Left cardiac atrium (tissue), 4 donors: Measurements from ENCODE around the gene SYNE2. TPM values are rescaled to one million over a fixed set of nuclear protein-coding genes. Genes with fewer than 3 reads are reported as not detected.

ENCODE experiments used
- ATAC-seq, 2 donors: fragments of 200-7000 bp; cut with Tn5 transposase; one replicate each; pipeline ENCODE4 v1.9.1; 2020; ENCODE audit warnings: mild to moderate bottlenecking in 2 of 2, moderate library complexity in 2 of 2
- DNase-seq: peaks from one replicate; pipeline ENCODE4 v3.0.0-alpha.2; 2020
- intact Hi-C, 2 donors: fragments of 100-400 bp; cut with DNase I; formaldehyde crosslinking; loops; one replicate each; pipeline versions ENCODE4 v1.14.1 to v1.15.1; 2022 to 2023
- total RNA-seq, 2 donors: library from RNA; stranded (reverse); fragmentation: NEBNext Ultra II Directional; extraction: Animal tissue kit (Norgen Biotek cat#: 25700); gene quantifications; one replicate each; pipeline ENCODE4 v1.2.1, GENCODE V29; 2021
- donor health status: DM: no; HTN: yes; CAD: no.
- donor health status: DM: no; HTN: yes; CAD: no; lungs with severe emphysema.
- donor health status: DM: yes; HTN: yes; CAD: no.
- donor health status: Dilated cardiomyopathy.

The SYNE2 gene
- total RNA-seq, 2 donors from 2014 or later = 96.3 to 173 TPM

- ATAC-seq (no peak), DNase-seq (no peak)
- intact Hi-C loops = no loop called here
Measured at GRCh38 chr14:64049616-64050381, 197.0 kb downstream of the SYNE2 start.

DNA sequence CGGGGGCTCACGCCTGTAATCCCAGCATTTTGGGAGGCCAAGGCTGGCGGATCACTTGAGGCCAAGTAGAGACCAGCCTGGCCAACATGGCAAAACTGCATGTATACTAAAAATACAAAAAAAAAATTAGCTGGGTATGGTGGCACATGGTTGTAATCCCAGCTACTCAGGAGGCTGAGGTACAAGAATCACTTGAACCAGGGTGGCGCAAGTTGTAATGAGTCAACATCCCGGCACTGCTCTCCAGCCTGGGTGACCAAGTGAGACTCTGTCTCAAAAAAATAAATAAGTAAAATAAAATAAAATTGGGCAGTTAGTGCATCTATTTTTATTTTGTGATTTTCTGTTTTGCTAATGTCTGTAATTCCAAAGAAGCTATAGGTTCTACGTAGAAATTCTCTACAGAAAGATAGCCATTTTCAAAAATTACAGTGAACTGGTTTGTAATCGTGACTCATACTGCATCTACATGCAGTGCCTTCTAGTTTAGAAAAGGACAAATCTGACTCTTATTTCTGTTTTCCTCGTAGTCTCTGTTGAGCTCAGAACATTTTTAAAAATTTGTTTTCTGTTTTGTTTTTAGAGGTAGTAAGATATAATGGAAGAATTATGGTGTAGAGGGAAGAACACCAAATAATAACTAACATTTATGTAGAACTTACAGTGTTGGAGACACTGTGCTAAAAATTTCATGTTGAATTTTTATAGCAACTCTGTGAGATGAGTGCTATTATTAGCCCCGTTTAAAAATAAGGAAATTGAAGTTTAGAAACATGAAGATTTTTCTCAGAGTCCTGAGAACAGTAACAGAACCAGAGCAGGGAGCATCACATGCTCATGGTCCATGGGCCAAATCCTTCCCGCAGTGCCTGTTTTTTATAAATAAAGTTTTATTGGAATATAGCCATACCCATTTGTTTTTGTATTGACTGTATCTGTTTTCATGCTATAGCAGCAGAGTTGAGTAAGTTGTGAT is 201.2 kb downstream of the SYNE2 start:
- ATAC-seq = no peak
- DNase-seq = no peak
- intact Hi-C loops = no loop called here

- ATAC-seq (no peak), DNase-seq (no peak)
- intact Hi-C loops = no loop called here
Measured at GRCh38 chr14:64059454-64060198, 206.8 kb downstream of the SYNE2 start.

DNA sequence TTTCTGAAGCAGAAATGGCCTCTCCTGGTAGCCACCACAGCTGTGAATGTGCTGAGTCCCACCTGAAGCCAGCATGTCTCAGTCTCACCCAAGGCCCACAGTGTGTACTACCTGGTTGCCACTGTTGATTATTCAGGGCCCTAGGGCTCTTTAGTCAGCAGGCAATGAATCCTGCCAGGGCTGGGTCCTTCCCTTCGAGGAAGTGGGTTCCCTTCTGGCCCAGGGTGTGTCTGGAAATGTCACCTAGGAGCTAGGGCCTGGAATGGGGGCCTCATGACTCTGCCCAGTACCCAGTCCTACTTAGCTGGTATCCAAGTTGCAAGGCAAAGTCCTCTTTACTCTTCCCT is 207.4 kb downstream of the SYNE2 start:
- no peak for ATAC-seq
- intact Hi-C loops = no loop called here
- no peak for DNase-seq

GRCh38 chr14:64060648-64061096 is 207.9 kb downstream of the SYNE2 start:
- DNase-seq (no peak), ATAC-seq (peak in 1 of 2 donors; percentile 41)
- intact Hi-C loops = no loop called here

- DNase-seq (no peak), ATAC-seq (no peak)
- intact Hi-C loops = no loop called here
Measured at GRCh38 chr14:64061115-64061514, 208.3 kb downstream of the SYNE2 start.

- no peak for ATAC-seq
- no peak for DNase-seq
- intact Hi-C loops = no loop called here
Measured at GRCh38 chr14:64061706-64062105, 208.9 kb downstream of the SYNE2 start.

- no peak for DNase-seq
- no peak for ATAC-seq
- intact Hi-C loops = no loop called here
Measured at GRCh38 chr14:64062381-64063115, 209.7 kb downstream of the SYNE2 start.

DNA sequence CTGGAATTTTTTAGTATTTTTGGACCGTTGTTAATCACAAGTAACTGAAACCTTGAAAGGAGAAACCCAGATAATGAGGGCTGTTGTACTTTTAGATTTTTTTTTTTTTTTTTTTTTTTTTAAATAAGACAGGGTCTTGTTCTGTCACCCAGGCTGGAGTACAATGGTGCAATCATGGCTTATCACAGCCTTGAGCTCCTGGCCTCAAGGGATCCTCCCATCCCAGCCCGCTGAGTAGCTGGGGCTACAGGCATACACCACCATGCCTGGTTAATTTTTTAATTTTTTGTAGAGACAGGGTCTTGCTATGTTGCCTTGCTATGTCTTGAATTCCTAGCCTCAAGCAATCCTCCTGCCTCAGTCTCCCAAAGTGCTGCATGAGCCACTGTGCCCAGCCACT is 211.6 kb downstream of the SYNE2 start:
- intact Hi-C loops = no loop called here
- DNase-seq (no peak), ATAC-seq (no peak)

DNA sequence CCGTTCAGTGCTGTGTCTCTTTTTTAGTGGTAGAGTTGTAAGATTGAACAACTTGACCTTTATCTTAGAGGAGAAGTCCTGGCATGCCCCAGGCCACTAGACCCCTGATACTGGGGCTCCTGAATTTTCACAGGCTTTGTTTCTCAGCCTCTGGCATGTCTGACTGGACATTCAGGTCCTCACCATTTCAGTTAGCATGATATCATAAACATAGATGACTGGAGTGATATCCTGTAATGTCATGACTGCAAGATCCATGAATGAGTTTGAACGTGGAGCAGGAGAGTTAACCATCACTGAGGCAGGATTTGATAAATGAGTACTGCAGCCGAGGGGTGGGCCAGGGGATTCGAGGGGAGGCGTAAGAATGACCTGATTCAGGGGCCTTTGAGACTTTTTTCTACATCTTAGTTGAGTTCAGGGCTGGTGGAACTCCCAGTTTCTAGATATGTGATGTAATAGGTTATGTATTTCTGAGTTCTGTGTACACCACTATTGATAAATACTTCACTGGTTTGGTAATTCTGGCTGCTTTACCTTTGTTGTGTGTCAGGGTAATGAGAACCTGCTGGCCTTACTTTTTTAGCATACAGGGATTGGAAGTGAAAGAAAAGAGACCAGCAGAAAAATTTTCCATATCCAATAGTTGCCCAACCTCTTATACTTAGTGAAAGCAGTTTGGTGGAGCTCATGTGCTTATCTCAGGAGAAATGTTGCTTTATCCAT is 217.0 kb downstream of the SYNE2 start:
- intact Hi-C loops = no loop called here
- ATAC-seq = no peak
- DNase-seq = no peak

- intact Hi-C loops = no loop called here
- DNase-seq (no peak), ATAC-seq (no peak)
Measured at GRCh38 chr14:64074961-64075612, 222.3 kb downstream of the SYNE2 start.

GRCh38 chr14:64075613-64076005 is 222.8 kb downstream of the SYNE2 start:
- DNase-seq = no peak
- ATAC-seq = no peak
- intact Hi-C loops = no loop called here

- DNase-seq (no peak), ATAC-seq (no peak)
- intact Hi-C loops = no loop called here
Measured at GRCh38 chr14:64080452-64080851, 227.6 kb downstream of the SYNE2 start.

DNA sequence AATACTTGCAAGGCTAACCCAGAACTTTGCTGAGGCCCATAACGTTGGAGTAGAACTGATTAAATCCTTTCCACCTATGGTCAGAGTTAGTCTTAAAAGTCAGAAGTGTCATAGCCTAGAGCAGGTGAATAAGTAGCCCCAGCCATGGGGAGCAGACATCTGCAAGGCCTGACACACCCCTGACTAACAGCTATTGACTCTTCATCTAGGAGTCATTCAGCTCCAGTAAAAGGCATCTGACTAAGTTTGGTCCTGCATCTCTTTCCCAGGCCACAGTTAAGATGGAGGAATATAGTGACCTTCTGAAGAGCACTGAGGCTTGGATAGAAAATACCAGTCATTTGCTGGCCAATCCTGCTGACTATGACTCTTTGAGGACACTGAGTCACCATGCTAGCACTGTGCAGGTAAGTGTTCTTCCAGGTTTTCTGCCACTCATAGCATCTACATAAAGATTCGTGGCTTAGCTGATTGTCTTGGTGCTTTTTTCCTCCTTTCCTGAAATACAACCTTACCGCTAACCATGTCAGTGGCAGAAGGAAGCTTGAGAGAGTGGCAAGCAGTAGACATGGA is 228.5 kb downstream of the SYNE2 start:
- intact Hi-C loops = no loop called here
- ATAC-seq = no peak
- no peak for DNase-seq

GRCh38 chr14:64082837-64083236 is 230.0 kb downstream of the SYNE2 start:
- intact Hi-C loops = no loop called here
- ATAC-seq = peak in 1 of 2 donors; percentile 94
- no peak for DNase-seq

- intact Hi-C loops = no loop called here
- ATAC-seq (no peak), DNase-seq (no peak)
Measured at GRCh38 chr14:64088647-64088964, 235.8 kb downstream of the SYNE2 start.

DNA sequence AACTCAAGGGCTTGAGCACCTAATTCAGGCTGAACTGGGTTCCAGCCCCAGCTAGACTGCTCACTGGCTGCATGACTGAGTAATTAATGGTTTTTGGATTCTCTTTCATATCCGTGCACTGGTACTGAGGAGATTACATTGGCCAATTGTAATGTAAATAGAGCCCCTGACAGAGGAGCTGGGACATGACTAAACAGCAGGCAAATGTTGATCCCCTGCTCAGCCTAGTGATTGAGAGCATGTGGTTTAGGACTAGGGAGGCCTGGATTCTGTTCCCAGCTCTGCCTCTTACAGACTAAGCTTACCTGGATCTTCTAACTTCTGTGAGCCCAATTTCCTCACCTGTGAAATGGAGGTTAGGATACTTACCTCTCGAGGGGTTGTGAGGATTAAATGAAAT is 237.1 kb downstream of the SYNE2 start:
- no peak for ATAC-seq
- intact Hi-C loops = no loop called here

GRCh38 chr14:64091217-64091616 is 238.4 kb downstream of the SYNE2 start:
- no peak for ATAC-seq
- DNase-seq = no peak
- intact Hi-C loops = no loop called here

More for the DNA sequence above, 237.1 kb downstream of the SYNE2 start:
- no peak for DNase-seq
